Thyroid gland (tissue), 4 donors: Measurements from ENCODE around the gene BCKDHA. TPM values are rescaled to one million over a fixed set of nuclear protein-coding genes. Genes with fewer than 3 reads are reported as not detected.

Source experiments
- DNase-seq, 2 donors: peaks; one replicate each; pipeline ENCODE4 v3.0.0-alpha.2; 2019
- H3K27ac ChIP-seq, 3 donors: fragments of 200-600 bp; sonication (generic); 1 replicate in 2 of 3; 2 replicates in 1 of 3; pipeline ENCODE4 v1.5.1; 2016 to 2019; ENCODE audit warnings: mild to moderate bottlenecking in 1 of 3, moderate library complexity in 1 of 3
- H3K27me3 ChIP-seq: fragments of 200-600 bp; sonication (generic); one replicate; pipeline ENCODE4 v1.5.1; 2019
- H3K36me3 ChIP-seq, 2 donors: fragments of 200-600 bp; sonication (generic); one replicate each; pipeline ENCODE4 v1.5.1; 2016 to 2019
- H3K4me1 ChIP-seq, 2 donors: fragments of 200-600 bp; sonication (generic); one replicate each; pipeline ENCODE4 v1.5.1; 2017 to 2019
- H3K4me3 ChIP-seq, 3 donors: fragments of 200-600 bp; sonication (generic); replicated peaks in 1 of 3; 1 replicate in 2 of 3; 2 replicates in 1 of 3; pipeline ENCODE4 v1.5.1; 2016; ENCODE audit warnings: mild to moderate bottlenecking in 1 of 3
- H3K9me3 ChIP-seq: fragments of 200-600 bp; sonication (generic); one replicate; pipeline ENCODE4 v1.5.1; 2017
- CTCF ChIP-seq, 6 experiments: fragments of 200-600 bp in 3 of 6; fragments of 450-650 bp in 3 of 6; sonication (generic) in 3 of 6; IDR thresholded peaks; one replicate each; pipeline ENCODE4 v1.5.1; 2016 to 2019; ENCODE audit warnings: antibody characterized with exemption in 6 of 6, mild to moderate bottlenecking in 2 of 6, inconsistent platforms in 1 of 6, moderate library complexity in 1 of 6
- POLR2A ChIP-seq, 2 donors: fragments of 450-650 bp; IDR thresholded peaks; one replicate each; pipeline ENCODE4 v1.6.1; 2017; ENCODE audit warnings: antibody characterized with exemption in 2 of 2, mild to moderate bottlenecking in 2 of 2, moderate library complexity in 1 of 2
- WGBS, 2 donors: methylation state at CpG; one replicate each; pipeline ENCODE4 v1.1.5; 2017; 5-methylcytosine and 5-hydroxymethylcytosine counted together
- intact Hi-C: fragments of 100-400 bp; cut with DNase I; formaldehyde crosslinking; loops from one replicate; pipeline ENCODE4 v1.15.1; 2023
- total RNA-seq, 4 donors: library from RNA; depleted of rRNA; stranded (reverse); fragments of >200 nt; gene quantifications; one replicate each; pipeline ENCODE4 v1.2.3, GENCODE V29; 2016

BCKDHA gene
- total RNA-seq, 4 donors from 2014 or later = 57.4 to 90.9 (median 85.6) TPM

GRCh38 chr19:41384351-41384750 is 13.3 kb upstream of the BCKDHA start:
- DNase-seq = no peak
- TF ChIP-seq CTCF (IDR thresholded peaks at IDR 0.05) = no peak
- no peak for TF ChIP-seq POLR2A (IDR thresholded peaks at IDR 0.05)
- no peaks in the 10 kb centered on the region for H3K27me3 ChIP-seq
- no peak overlapping the region for H3K4me3 ChIP-seq
- no peaks in the 10 kb centered on the region for H3K9me3 ChIP-seq
- H3K4me1 ChIP-seq = peaks cover 0 to 3% of the 10 kb centered on the region in 2 donors
- 71 to 81% methylated on average over 5 of the region's 5 CpGs for WGBS, 2 donors
- H3K27ac ChIP-seq = no peak overlapping the region
- peaks cover 0 to 3% of the 10 kb centered on the region in 2 donors for H3K36me3 ChIP-seq
- intact Hi-C loops = no loop called here

- no peak overlapping the region for H3K4me3 ChIP-seq
- no peaks in the 10 kb centered on the region for H3K9me3 ChIP-seq
- peaks cover 6 to 8% of the 10 kb centered on the region in 2 donors for H3K36me3 ChIP-seq
- H3K27me3 ChIP-seq = no peaks in the 10 kb centered on the region
- no peak overlapping the region for H3K27ac ChIP-seq
- intact Hi-C loops = no loop called here
- peaks cover 0 to 3% of the 10 kb centered on the region in 2 donors for H3K4me1 ChIP-seq
- DNase-seq = no peak
- TF ChIP-seq CTCF (IDR thresholded peaks at IDR 0.05) (no peak), POLR2A (IDR thresholded peaks at IDR 0.05) (no peak)
- WGBS, 2 donors = 93% methylated on average over 5 to 13 of the region's 13 CpGs
Observed at GRCh38 chr19:41386442-41386841, 11.2 kb upstream of the BCKDHA start.

GRCh38 chr19:41391618-41392017 is 6.0 kb upstream of the BCKDHA start:
- intact Hi-C loops = no loop called here
- H3K27me3 ChIP-seq = no peaks in the 10 kb centered on the region
- H3K9me3 ChIP-seq = no peaks in the 10 kb centered on the region
- no peak overlapping the region for H3K4me3 ChIP-seq
- TF ChIP-seq POLR2A (IDR thresholded peaks at IDR 0.05) (no peak), CTCF (IDR thresholded peaks at IDR 0.05) (no peak)
- peaks cover 6 to 12% of the 10 kb centered on the region in 2 donors for H3K36me3 ChIP-seq
- peaks cover under 1 to 3% of the 10 kb centered on the region in 2 donors for H3K4me1 ChIP-seq
- 84 to 94% methylated on average over 11 of the region's 11 CpGs for WGBS, 2 donors
- no peak for DNase-seq
- H3K27ac ChIP-seq = no peak overlapping the region

- H3K27ac ChIP-seq = no peak overlapping the region
- H3K27me3 ChIP-seq = no peaks in the 10 kb centered on the region
- WGBS, 2 donors = 83 to 95% methylated on average over 12 of the region's 12 CpGs
- intact Hi-C loops = no loop called here
- no peak for DNase-seq
- TF ChIP-seq POLR2A (IDR thresholded peaks at IDR 0.05) (no peak), CTCF (IDR thresholded peaks at IDR 0.05) (no peak)
- no peak overlapping the region for H3K4me3 ChIP-seq
- H3K9me3 ChIP-seq = no peaks in the 10 kb centered on the region
- peaks cover 6 to 12% of the 10 kb centered on the region in 2 donors for H3K36me3 ChIP-seq
- H3K4me1 ChIP-seq = peaks cover 4 to 7% of the 10 kb centered on the region in 2 donors
Observed at GRCh38 chr19:41392775-41393174, 4.8 kb upstream of the BCKDHA start.

GRCh38 chr19:41395355-41395754 is 2.3 kb upstream of the BCKDHA start:
- intact Hi-C loops = no loop called here
- no peak overlapping the region for H3K27ac ChIP-seq
- H3K36me3 ChIP-seq = peaks cover 0 to 8% of the 10 kb centered on the region in 2 donors
- 75 to 85% methylated on average over 6 of the region's 6 CpGs for WGBS, 2 donors
- DNase-seq = no peak
- TF ChIP-seq POLR2A (IDR thresholded peaks at IDR 0.05) = no peak
- TF ChIP-seq CTCF (IDR thresholded peaks at IDR 0.05) = no peak
- H3K4me1 ChIP-seq = peaks cover 14 to 18% of the 10 kb centered on the region in 2 donors
- no peaks in the 10 kb centered on the region for H3K27me3 ChIP-seq
- H3K9me3 ChIP-seq = no peaks in the 10 kb centered on the region
- H3K4me3 ChIP-seq = no peak overlapping the region
